Measurements from ENCODE around the gene TRMT61A. TPM values are rescaled to one million over a fixed set of nuclear protein-coding genes. Genes with fewer than 3 reads are reported as not detected.

Gene TRMT61A
- polyA plus RNA-seq, 3 donors, result 2.7 to 7.1 (median 3.4) TPM

GRCh38 chr14:103507751-103508150, 21.2 kb upstream of the TRMT61A start:
- Histone ChIP-seq H3K27me3 (ENCODE audit: control insufficient read depth in 2 of 2, insufficient read depth in 2 of 2, low read length in 2 of 2) (no peaks in the 10 kb centered on the region), H4K20me1 (ENCODE audit: insufficient read depth, low read length) (peaks cover 31% of the 10 kb centered on the region), H3K4me2 (replicated peaks; ENCODE audit: extremely low read depth, low read length, poor library complexity, severe bottlenecking) (no peak overlapping the region), H3K79me2 (ENCODE audit: insufficient read depth, low read length) (no peaks in the 10 kb centered on the region), H3K27ac (ENCODE audit: low read depth in 1 of 2, low read length in 2 of 2) (peak overlapping the region in 1 of 2 donors; percentile 14), H3K9me3 (replicated peaks in 1 of 2; ENCODE audit: control insufficient read depth in 1 of 2, insufficient read depth in 1 of 2, low read length in 2 of 2) (no peaks in the 10 kb centered on the region), H2AFZ (ENCODE audit: insufficient read depth, low read depth, low read length, poor library complexity, severe bottlenecking) (no peak overlapping the region), H3K36me3 (replicated peaks in 1 of 2; ENCODE audit: control insufficient read depth in 1 of 2, insufficient read depth in 2 of 2, low read length in 2 of 2) (peaks cover 46 to 88% of the 10 kb centered on the region in 2 donors), H3K4me1 (ENCODE audit: control insufficient read depth in 1 of 2, insufficient read depth in 2 of 2, low read length in 2 of 2) (no peaks in the 10 kb centered on the region), H3K9ac (ENCODE audit: insufficient read depth, low read length, poor library complexity, severe bottlenecking) (no peak overlapping the region), H3K4me3 (replicated peaks in 1 of 3; ENCODE audit: low read depth in 2 of 3, low read length in 3 of 3) (no peak overlapping the region)
- H3K9me3 Mint-ChIP-seq, result no peaks in the 10 kb centered on the region
- no peaks in the 10 kb centered on the region for H3K4me1 Mint-ChIP-seq
- no peak overlapping the region for H3K4me3 Mint-ChIP-seq
- H3K27me3 Mint-ChIP-seq (ENCODE audit: low read depth in 3 of 3), result peaks cover 0 to 2% (median 0%) of the 10 kb centered on the region in 3 donors
- peaks cover 61 to 91% of the 10 kb centered on the region in 2 donors for H3K36me3 Mint-ChIP-seq
- intact Hi-C loops (cut with micrococcal nuclease), result no loop called here
- DNase-seq, result no peak
- H3K27ac Mint-ChIP-seq, result no peak overlapping the region
- WGBS (ENCODE audit: insufficient coverage), result no CpG with 5 or more reads among the region's 3 CpGs
- TF ChIP-seq, protein P1, sequence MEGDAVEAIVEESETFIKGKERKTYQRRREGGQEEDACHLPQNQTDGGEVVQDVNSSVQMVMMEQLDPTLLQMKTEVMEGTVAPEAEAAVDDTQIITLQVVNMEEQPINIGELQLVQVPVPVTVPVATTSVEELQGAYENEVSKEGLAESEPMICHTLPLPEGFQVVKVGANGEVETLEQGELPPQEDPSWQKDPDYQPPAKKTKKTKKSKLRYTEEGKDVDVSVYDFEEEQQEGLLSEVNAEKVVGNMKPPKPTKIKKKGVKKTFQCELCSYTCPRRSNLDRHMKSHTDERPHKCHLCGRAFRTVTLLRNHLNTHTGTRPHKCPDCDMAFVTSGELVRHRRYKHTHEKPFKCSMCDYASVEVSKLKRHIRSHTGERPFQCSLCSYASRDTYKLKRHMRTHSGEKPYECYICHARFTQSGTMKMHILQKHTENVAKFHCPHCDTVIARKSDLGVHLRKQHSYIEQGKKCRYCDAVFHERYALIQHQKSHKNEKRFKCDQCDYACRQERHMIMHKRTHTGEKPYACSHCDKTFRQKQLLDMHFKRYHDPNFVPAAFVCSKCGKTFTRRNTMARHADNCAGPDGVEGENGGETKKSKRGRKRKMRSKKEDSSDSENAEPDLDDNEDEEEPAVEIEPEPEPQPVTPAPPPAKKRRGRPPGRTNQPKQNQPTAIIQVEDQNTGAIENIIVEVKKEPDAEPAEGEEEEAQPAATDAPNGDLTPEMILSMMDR (IDR thresholded peaks at IDR 0.05), result no peak

- DNase-seq, result no peak
- Mint-ChIP-seq H3K27ac (peak overlapping the region in 4 of 7 donors; percentile 2 to 41 (median 10)), H3K4me3 (no peak overlapping the region), H3K9me3 (no peaks in the 10 kb centered on the region), H3K4me1 (no peaks in the 10 kb centered on the region), H3K36me3 (peaks cover 52 to 81% of the 10 kb centered on the region in 2 donors), H3K27me3 (ENCODE audit: low read depth in 3 of 3) (peaks cover 0 to 2% (median 0%) of the 10 kb centered on the region in 3 donors)
- H3K4me3 ChIP-seq (replicated peaks in 1 of 3; ENCODE audit: low read depth in 2 of 3, low read length in 3 of 3), result no peak overlapping the region
- no peaks in the 10 kb centered on the region for H3K79me2 ChIP-seq (ENCODE audit: insufficient read depth, low read length)
- 95% methylated on average over 11 of the region's 16 CpGs for WGBS (ENCODE audit: insufficient coverage)
- H4K20me1 ChIP-seq (ENCODE audit: insufficient read depth, low read length), result peaks cover 35% of the 10 kb centered on the region
- H2AFZ ChIP-seq (ENCODE audit: insufficient read depth, low read depth, low read length, poor library complexity, severe bottlenecking), result no peak overlapping the region
- H3K27ac ChIP-seq (ENCODE audit: low read depth in 1 of 2, low read length in 2 of 2), result no peak overlapping the region
- H3K4me1 ChIP-seq (ENCODE audit: control insufficient read depth in 1 of 2, insufficient read depth in 2 of 2, low read length in 2 of 2), result no peaks in the 10 kb centered on the region
- peaks cover 36 to 78% of the 10 kb centered on the region in 2 donors for H3K36me3 ChIP-seq (replicated peaks in 1 of 2; ENCODE audit: control insufficient read depth in 1 of 2, insufficient read depth in 2 of 2, low read length in 2 of 2)
- no peaks in the 10 kb centered on the region for H3K9me3 ChIP-seq (replicated peaks in 1 of 2; ENCODE audit: control insufficient read depth in 1 of 2, insufficient read depth in 1 of 2, low read length in 2 of 2)
- H3K27me3 ChIP-seq (ENCODE audit: control insufficient read depth in 2 of 2, insufficient read depth in 2 of 2, low read length in 2 of 2), result no peaks in the 10 kb centered on the region
- no peak overlapping the region for H3K4me2 ChIP-seq (replicated peaks; ENCODE audit: extremely low read depth, low read length, poor library complexity, severe bottlenecking)
- TF ChIP-seq, protein P1 (IDR thresholded peaks at IDR 0.05), result no peak
- intact Hi-C loops (cut with micrococcal nuclease), result no loop called here
- no peak overlapping the region for H3K9ac ChIP-seq (ENCODE audit: insufficient read depth, low read length, poor library complexity, severe bottlenecking)
Observed at GRCh38 chr14:103508521-103509329, 20.3 kb upstream of the TRMT61A start.
